ENCODE data around the gene CCDC182.

Gene CCDC182

GRCh38 chr17:57746221-57746620 lies 1.1 kb upstream of the CCDC182 start:
- H3K4me3 ChIP-seq (ENCODE audit: control insufficient read depth, low read depth, low read length): no peak overlapping the region
- DNase-seq (ENCODE audit: low read depth): no peak
- TF ChIP-seq CTCF (conservative IDR thresholded peaks at IDR 0.05; ENCODE audit: control insufficient read depth, insufficient read depth, low read depth, low read length): no peak

GRCh38 chr17:57744195-57745170 lies 616 bp downstream of the CCDC182 start:
- H3K4me3 ChIP-seq (ENCODE audit: control insufficient read depth, low read depth, low read length): no peak overlapping the region
- no peak for TF ChIP-seq CTCF (conservative IDR thresholded peaks at IDR 0.05; ENCODE audit: control insufficient read depth, insufficient read depth, low read depth, low read length)
- DNase-seq (ENCODE audit: low read depth): no peak

- no peak overlapping the region for H3K4me3 ChIP-seq (ENCODE audit: control insufficient read depth, low read depth, low read length)
- no peak for TF ChIP-seq CTCF (conservative IDR thresholded peaks at IDR 0.05; ENCODE audit: control insufficient read depth, insufficient read depth, low read depth, low read length)
- DNase-seq (ENCODE audit: low read depth): no peak
Measured at GRCh38 chr17:57740235-57740528, 4.9 kb downstream of the CCDC182 start.

- TF ChIP-seq CTCF (conservative IDR thresholded peaks at IDR 0.05; ENCODE audit: control insufficient read depth, insufficient read depth, low read depth, low read length): peak; percentile 31
- DNase-seq (ENCODE audit: low read depth): peak; percentile 22
- no peak overlapping the region for H3K4me3 ChIP-seq (ENCODE audit: control insufficient read depth, low read depth, low read length)
Measured at GRCh38 chr17:57739402-57740234, 5.5 kb downstream of the CCDC182 start.

- no peak overlapping the region for H3K4me3 ChIP-seq (ENCODE audit: control insufficient read depth, low read depth, low read length)
- DNase-seq (ENCODE audit: low read depth): no peak
- no peak for TF ChIP-seq CTCF (conservative IDR thresholded peaks at IDR 0.05; ENCODE audit: control insufficient read depth, insufficient read depth, low read depth, low read length)
Measured at GRCh38 chr17:57737450-57737849, 7.6 kb downstream of the CCDC182 start.

GRCh38 chr17:57735707-57736106 lies 9.4 kb downstream of the CCDC182 start:
- H3K4me3 ChIP-seq (ENCODE audit: control insufficient read depth, low read depth, low read length): no peak overlapping the region
- no peak for DNase-seq (ENCODE audit: low read depth)
- TF ChIP-seq CTCF (conservative IDR thresholded peaks at IDR 0.05; ENCODE audit: control insufficient read depth, insufficient read depth, low read depth, low read length): peak; percentile 5
